SH-SY5Y (cell line): ENCODE results near the gene UCHL3.

ENCODE experiments used
- GATA2 ChIP-seq: IDR thresholded peaks from 2 replicates; pipeline ENCODE4 v1.6.1; 2011; ENCODE audit warnings: mild to moderate bottlenecking, low read depth, low read length
- GATA3 ChIP-seq: IDR thresholded peaks from 2 replicates; pipeline ENCODE4 v1.6.1; 2011; ENCODE audit warnings: low read depth, mild to moderate bottlenecking, low read length, moderate library complexity

Gene UCHL3

GRCh38 chr13:75549262-75550158 is at the start of gene UCHL3:
Gene UCHL3, plus strand, starts transcription at chr13:75549791. Its CDS starts 30 bp downstream, at chr13:75549821.
- TF ChIP-seq GATA3 (no peak), GATA2 (no peak)

GRCh38 chr13:75505327-75505726 is 44.3 kb upstream of the UCHL3 start:
- TF ChIP-seq GATA2 (no peak), GATA3 (no peak)

GRCh38 chr13:75506018-75506417 is 43.6 kb upstream of the UCHL3 start:
- TF ChIP-seq GATA3 = no peak
- no peak for TF ChIP-seq GATA2

- TF ChIP-seq GATA3 (no peak), GATA2 (no peak)
Measured at GRCh38 chr13:75507027-75508001, 42.3 kb upstream of the UCHL3 start.

- TF ChIP-seq GATA2 = no peak
- no peak for TF ChIP-seq GATA3
Measured at GRCh38 chr13:75508002-75508548, 41.5 kb upstream of the UCHL3 start.

- TF ChIP-seq GATA2 (no peak), GATA3 (no peak)
Measured at GRCh38 chr13:75511051-75511625, 38.5 kb upstream of the UCHL3 start.

GRCh38 chr13:75512253-75512652 is 37.3 kb upstream of the UCHL3 start:
- TF ChIP-seq GATA3 (no peak), GATA2 (no peak)

GRCh38 chr13:75513271-75513670 is 36.3 kb upstream of the UCHL3 start:
- TF ChIP-seq GATA3 = no peak
- no peak for TF ChIP-seq GATA2

- TF ChIP-seq GATA3 (no peak), GATA2 (no peak)
Measured at GRCh38 chr13:75514080-75514995, 35.3 kb upstream of the UCHL3 start.

GRCh38 chr13:75518439-75519088 is 31.0 kb upstream of the UCHL3 start:
- no peak for TF ChIP-seq GATA2
- no peak for TF ChIP-seq GATA3

GRCh38 chr13:75521956-75522355 is 27.6 kb upstream of the UCHL3 start:
- TF ChIP-seq GATA2 (no peak), GATA3 (no peak)

- TF ChIP-seq GATA3 = no peak
- TF ChIP-seq GATA2 = no peak
Measured at GRCh38 chr13:75530549-75530961, 19.0 kb upstream of the UCHL3 start.
